ENCODE measurements around the gene PTOV1. TPM values are rescaled to one million over a fixed set of nuclear protein-coding genes. Genes with fewer than 3 reads are reported as not detected.

PTOV1 gene
- total RNA-seq, 1 donor from 2014 or later: 104 TPM

DNA sequence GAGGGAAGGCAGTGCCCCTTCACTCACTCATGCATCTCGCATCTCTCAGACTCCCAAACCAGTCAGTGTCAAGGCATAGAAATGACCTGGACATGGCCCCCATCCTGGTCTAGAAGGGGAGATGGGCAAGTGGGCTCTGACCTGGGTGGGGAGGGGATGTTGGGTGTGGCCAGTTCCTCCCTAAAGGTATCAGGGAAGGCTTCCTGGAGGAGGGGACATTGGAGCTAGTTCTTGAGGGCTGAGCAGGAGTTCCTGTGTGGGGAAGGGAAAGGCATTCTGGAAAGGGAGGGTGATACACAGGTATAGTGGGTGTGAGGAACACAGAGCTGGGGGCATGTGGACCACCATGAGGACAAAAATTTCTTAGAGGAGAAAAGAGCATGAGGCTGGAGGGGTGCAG, 41.8 kb downstream of the PTOV1 start:
- intact Hi-C loops (cut with micrococcal nuclease): no loop called here
- H3K4me3 ChIP-seq: no peak overlapping the region

DNA sequence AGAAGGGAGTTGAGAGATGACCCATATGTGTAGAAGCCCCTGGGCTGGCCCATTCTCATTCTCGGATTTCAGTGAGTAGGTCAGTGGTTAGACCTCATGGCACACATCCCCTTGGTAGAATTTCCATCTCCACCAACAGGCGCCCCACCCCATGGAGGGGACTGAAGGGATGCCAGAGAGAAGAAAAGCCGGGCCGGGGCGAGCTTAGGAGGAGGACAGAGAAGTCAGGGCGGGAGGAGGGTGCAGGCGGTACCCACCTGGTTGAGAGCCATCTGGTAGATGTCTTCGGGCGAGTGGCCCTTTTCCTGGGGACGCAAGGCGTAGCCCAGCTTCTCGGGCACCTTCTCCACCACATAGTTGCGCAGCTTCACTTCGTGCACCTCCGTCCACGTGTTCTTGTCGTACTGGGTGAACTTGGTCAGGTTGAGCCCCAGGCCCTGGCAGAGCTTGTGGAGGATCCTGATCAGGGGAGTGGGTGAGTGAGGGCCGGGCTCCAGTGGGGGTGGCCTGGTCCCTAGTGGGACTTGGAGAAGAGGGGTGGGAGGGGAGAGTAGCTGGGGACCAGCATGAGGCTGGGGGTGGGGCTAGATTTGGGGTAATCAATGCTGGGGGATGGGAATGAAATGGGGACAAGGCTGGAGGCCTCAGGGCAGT, 43.2 kb downstream of the PTOV1 start:
- no peaks in the 10 kb centered on the region for H3K9me3 ChIP-seq (replicated peaks)
- no peak overlapping the region for H3K4me3 ChIP-seq
- TF ChIP-seq, protein P1, sequence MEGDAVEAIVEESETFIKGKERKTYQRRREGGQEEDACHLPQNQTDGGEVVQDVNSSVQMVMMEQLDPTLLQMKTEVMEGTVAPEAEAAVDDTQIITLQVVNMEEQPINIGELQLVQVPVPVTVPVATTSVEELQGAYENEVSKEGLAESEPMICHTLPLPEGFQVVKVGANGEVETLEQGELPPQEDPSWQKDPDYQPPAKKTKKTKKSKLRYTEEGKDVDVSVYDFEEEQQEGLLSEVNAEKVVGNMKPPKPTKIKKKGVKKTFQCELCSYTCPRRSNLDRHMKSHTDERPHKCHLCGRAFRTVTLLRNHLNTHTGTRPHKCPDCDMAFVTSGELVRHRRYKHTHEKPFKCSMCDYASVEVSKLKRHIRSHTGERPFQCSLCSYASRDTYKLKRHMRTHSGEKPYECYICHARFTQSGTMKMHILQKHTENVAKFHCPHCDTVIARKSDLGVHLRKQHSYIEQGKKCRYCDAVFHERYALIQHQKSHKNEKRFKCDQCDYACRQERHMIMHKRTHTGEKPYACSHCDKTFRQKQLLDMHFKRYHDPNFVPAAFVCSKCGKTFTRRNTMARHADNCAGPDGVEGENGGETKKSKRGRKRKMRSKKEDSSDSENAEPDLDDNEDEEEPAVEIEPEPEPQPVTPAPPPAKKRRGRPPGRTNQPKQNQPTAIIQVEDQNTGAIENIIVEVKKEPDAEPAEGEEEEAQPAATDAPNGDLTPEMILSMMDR (IDR thresholded peaks at IDR 0.05; ENCODE audit: borderline replicate concordance): no peak
- no peak for DNase-seq
- intact Hi-C loops (cut with micrococcal nuclease): no loop called here
- H3K27me3 ChIP-seq (ENCODE audit: low read depth): peaks cover 24% of the 10 kb centered on the region
- peaks cover 24% of the 10 kb centered on the region for H3K4me1 ChIP-seq
- H3K36me3 ChIP-seq: no peaks in the 10 kb centered on the region
- no peak overlapping the region for H3K27ac ChIP-seq (replicated peaks)

More for the DNA sequence above, 41.8 kb downstream of the PTOV1 start:
- H3K27ac ChIP-seq (replicated peaks): no peak overlapping the region
- TF ChIP-seq, protein P1 (IDR thresholded peaks at IDR 0.05; ENCODE audit: borderline replicate concordance): no peak
- no peaks in the 10 kb centered on the region for H3K9me3 ChIP-seq (replicated peaks)
- H3K4me1 ChIP-seq: peaks cover 29% of the 10 kb centered on the region
- DNase-seq: no peak
- H3K36me3 ChIP-seq: peaks cover 8% of the 10 kb centered on the region
- H3K27me3 ChIP-seq (ENCODE audit: low read depth): peaks cover 24% of the 10 kb centered on the region

DNA sequence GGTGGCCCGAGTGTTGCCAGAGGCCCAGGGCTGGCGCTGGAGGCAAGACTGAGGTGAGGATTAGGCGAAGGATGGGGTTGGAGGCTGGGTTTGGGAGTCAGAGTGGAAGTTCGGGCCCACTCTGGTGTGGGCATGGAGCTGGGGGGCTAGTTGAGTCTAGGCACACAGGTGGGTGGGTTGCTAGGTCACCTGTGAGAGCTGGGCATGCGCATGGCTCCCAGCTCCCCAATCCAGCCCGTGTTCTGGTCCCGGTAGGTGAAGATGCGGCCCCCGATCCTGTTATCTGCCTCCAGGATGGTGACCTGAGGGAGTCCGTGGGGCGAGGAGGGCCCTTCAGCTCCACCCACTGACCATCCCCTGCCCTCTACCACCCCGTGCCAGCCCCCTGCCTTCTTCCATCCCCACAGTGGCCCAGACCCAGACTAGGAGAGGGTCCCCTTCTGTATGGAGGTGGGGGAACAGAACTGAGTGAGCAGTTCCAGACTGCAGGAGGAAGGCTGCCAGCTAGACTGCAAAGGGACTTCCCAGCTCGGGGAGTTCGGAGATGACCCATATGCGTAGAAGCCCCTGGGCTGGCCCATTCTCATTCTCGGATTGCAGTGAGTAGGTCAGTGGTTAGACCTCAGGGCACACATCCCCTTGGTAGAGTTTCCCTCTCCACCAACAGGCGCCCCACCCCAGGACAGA, 44.1 kb downstream of the PTOV1 start:
- Histone ChIP-seq H3K27me3 (ENCODE audit: low read depth) (peaks cover 22% of the 10 kb centered on the region), H3K36me3 (no peaks in the 10 kb centered on the region), H3K4me1 (peaks cover 16% of the 10 kb centered on the region), H3K9me3 (replicated peaks) (no peaks in the 10 kb centered on the region), H3K27ac (replicated peaks) (no peak overlapping the region), H3K4me3 (no peak overlapping the region)
- intact Hi-C loops (cut with micrococcal nuclease): no loop called here
- TF ChIP-seq, protein P1 (IDR thresholded peaks at IDR 0.05; ENCODE audit: borderline replicate concordance): no peak
- no peak for DNase-seq

DNA sequence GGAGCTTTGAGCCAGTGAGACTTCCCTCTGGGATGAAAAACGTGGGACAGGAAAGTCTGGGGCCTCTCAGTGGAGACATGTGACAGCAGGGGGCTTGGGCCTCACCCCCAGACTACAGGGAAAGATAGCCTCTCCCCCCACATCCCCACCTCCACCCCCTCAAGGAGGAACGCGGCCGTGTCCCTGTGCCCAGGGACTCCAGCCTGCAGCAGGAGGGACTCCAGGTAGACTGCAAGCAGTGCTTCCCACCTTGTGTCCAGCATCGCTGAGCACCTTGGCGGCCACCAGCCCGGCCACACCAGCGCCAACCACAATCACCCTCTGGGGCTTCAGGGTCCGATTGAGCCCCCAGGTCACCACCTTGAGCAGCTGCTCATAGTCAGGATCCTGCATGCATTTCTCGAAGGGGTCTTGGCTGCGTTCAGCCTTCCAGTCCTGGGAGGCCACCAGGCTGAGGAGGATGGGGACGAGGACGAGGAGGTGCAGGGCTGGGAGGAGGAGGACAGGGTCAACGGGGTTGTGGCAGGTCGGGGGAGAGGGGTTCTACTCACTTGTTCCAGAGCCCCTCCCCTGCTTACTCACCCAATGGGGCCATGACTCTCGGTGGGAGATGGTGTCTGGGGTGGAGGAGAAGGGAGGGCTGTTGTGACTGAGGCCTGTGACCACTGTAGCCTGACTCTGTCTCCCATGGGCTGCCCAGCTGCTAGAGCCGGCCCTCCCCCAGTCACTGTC, 44.8 kb downstream of the PTOV1 start:
- Histone ChIP-seq H3K4me1 (peaks cover 10% of the 10 kb centered on the region), H3K27ac (replicated peaks) (no peak overlapping the region), H3K4me3 (no peak overlapping the region), H3K36me3 (no peaks in the 10 kb centered on the region), H3K27me3 (ENCODE audit: low read depth) (peaks cover 16% of the 10 kb centered on the region), H3K9me3 (replicated peaks) (no peaks in the 10 kb centered on the region)
- intact Hi-C loops (cut with micrococcal nuclease): no loop called here
- TF ChIP-seq, protein P1 (IDR thresholded peaks at IDR 0.05; ENCODE audit: borderline replicate concordance): no peak
- DNase-seq: no peak

DNA sequence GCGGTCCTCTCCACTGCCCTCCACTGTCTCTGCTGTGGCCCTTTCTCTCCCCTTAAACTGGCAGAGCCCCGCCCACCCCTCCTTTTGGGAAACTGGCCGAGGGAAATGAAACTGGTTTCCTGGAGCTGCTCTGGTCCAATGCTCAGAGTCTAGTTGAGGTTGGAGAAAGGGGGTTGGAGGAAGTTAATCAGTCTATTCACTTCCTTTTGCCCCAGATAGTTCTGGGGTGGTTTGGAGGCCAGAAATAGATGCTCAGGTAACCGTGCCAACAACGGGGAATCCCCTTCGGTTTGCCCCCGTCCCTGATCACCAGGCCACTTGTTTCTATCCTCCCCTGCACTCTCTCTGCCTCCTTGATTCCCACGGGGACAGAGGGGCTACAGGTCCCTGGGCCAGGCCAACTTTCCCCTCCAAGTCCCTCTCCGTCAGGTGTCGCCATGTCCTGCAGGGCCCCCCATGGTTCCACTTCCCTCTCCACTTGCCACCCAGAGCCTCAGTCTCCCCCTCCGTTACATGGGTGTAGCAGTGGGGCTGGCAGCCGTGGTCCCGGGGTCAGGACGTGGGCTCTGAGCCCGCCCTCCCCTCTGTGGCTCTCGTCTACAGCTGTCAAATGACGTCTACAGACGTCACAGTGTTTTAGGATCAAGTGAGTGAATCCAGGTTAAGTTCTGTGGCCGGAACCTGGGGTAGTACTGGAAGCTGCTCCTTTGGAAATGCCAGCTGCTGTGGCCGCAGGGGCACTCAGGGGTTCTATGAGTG, 46.1 kb downstream of the PTOV1 start, which contains the start of gene IL4I1:
Gene IL4I1 (minus strand): TSS at position 25 of the 759 bp plus-strand sequence. CDS start 727 bp downstream, outside the sequence.
- H3K27ac ChIP-seq (replicated peaks): peak within 1 kb of the TSS; percentile 42

More for the DNA sequence above, 46.1 kb downstream of the PTOV1 start, which contains the start of gene IL4I1:
- TF ChIP-seq, protein P1 (IDR thresholded peaks at IDR 0.05; ENCODE audit: borderline replicate concordance): no peak
- H3K27me3 ChIP-seq (ENCODE audit: low read depth): peaks cover 11% of the 10 kb centered on the region
- H3K4me1 ChIP-seq: peaks cover 10% of the 10 kb centered on the region
- H3K36me3 ChIP-seq: no peaks in the 10 kb centered on the region
- no peaks in the 10 kb centered on the region for H3K9me3 ChIP-seq (replicated peaks)
- intact Hi-C loops (cut with micrococcal nuclease): no loop called here
- H3K4me3 ChIP-seq: peak within 1 kb of the TSS; percentile 23
- no peak for DNase-seq
